Neural progenitor cell (in vitro differentiated cells): Measurements from ENCODE around the gene CPM. TPM values are rescaled to one million over a fixed set of nuclear protein-coding genes. Genes with fewer than 3 reads are reported as not detected.

Source experiments
- DNase-seq: peaks from one replicate; pipeline ENCODE4 v3.0.0-alpha.2; 2016; ENCODE audit warnings: low spot score
- H2AFZ ChIP-seq: fragments of 200-600 bp; sonication (generic); replicated peaks from 2 replicates; pipeline ENCODE4 v1.6.1; 2016; ENCODE audit warnings: antibody characterized with exemption
- H3F3A ChIP-seq: fragments of 200-600 bp; sonication (generic); 2 replicates; pipeline ENCODE4 v1.6.1; 2016; ENCODE audit warnings: antibody characterized with exemption, low read depth
- H3K27ac ChIP-seq: fragments of 200-600 bp; sonication (generic); 2 replicates; pipeline ENCODE4 v1.5.1; 2016; ENCODE audit warnings: mild to moderate bottlenecking
- H3K27me3 ChIP-seq: fragments of 200-600 bp; sonication (generic); 2 replicates; pipeline ENCODE4 v1.6.1; 2016; ENCODE audit warnings: mild to moderate bottlenecking, moderate library complexity
- H3K36me3 ChIP-seq: fragments of 200-600 bp; sonication (generic); 2 replicates; pipeline ENCODE4 v1.5.1; 2016
- H3K4me1 ChIP-seq: fragments of 200-600 bp; sonication (generic); 2 replicates; pipeline ENCODE4 v1.6.1; 2016; ENCODE audit warnings: mixed run types
- H3K4me2 ChIP-seq: fragments of 200-600 bp; sonication (generic); 2 replicates; pipeline ENCODE4 v1.6.1; 2016
- H3K4me3 ChIP-seq: fragments of 200-600 bp; sonication (generic); 2 replicates; pipeline ENCODE4 v1.5.1; 2016
- H3K79me2 ChIP-seq: fragments of 200-600 bp; sonication (generic); 2 replicates; pipeline ENCODE4 v1.6.1; 2016; ENCODE audit warnings: low read depth
- H3K9ac ChIP-seq: fragments of 200-600 bp; sonication (generic); 2 replicates; pipeline ENCODE4 v1.6.1; 2016
- H3K9me3 ChIP-seq: fragments of 200-600 bp; sonication (generic); 2 replicates; pipeline ENCODE4 v1.5.1; 2016; ENCODE audit warnings: low read depth
- H4K20me1 ChIP-seq: fragments of 200-600 bp; sonication (generic); 2 replicates; pipeline ENCODE4 v1.6.1; 2016; ENCODE audit warnings: low read depth
- H3K27ac Mint-ChIP-seq: 3 replicates; pipeline ENCODE4 v1.8.0; 2021; ENCODE audit warnings: mixed read lengths
- H3K27me3 Mint-ChIP-seq: 2 replicates; pipeline ENCODE4 v1.8.0; 2022; ENCODE audit warnings: low read depth, mild to moderate bottlenecking, inconsistent platforms, moderate library complexity, mixed read lengths; ENCODE audit not compliant: insufficient read depth
- H3K36me3 Mint-ChIP-seq: 3 replicates; pipeline ENCODE4 v1.8.0; 2021; ENCODE audit warnings: mixed read lengths
- H3K4me1 Mint-ChIP-seq: 3 replicates; pipeline ENCODE4 v1.8.0; 2021; ENCODE audit warnings: mixed read lengths
- H3K4me3 Mint-ChIP-seq: 3 replicates; pipeline ENCODE4 v1.8.0; 2021; ENCODE audit warnings: mild to moderate bottlenecking, moderate library complexity, mixed read lengths
- H3K9me3 Mint-ChIP-seq: 3 replicates; pipeline ENCODE4 v1.8.0; 2020; ENCODE audit warnings: mixed read lengths
- EZH2 ChIP-seq: fragments of 200-600 bp; sonication (generic); IDR thresholded peaks from 2 replicates; pipeline ENCODE4 v1.6.1; 2017; ENCODE audit warnings: antibody characterized with exemption, mild to moderate bottlenecking, moderate library complexity
- EZH2phosphoT487 ChIP-seq: fragments of 200-600 bp; sonication (generic); IDR thresholded peaks from 2 replicates; pipeline ENCODE4 v1.6.1; 2017; ENCODE audit warnings: antibody characterized with exemption
- total RNA-seq: library from RNA; depleted of rRNA; stranded (reverse); fragments of >200 nt; gene quantifications from 2 replicates; pipeline ENCODE4 v1.2.3, GENCODE V29; 2015; ENCODE audit warnings: low replicate concordance
- TF ChIP-seq, protein P1 (sequence below): fragments of 200-600 bp; sonication (generic); IDR thresholded peaks from 2 replicates; pipeline ENCODE4 v1.5.1; 2017; ENCODE audit warnings: antibody characterized with exemption, mild to moderate bottlenecking

The CPM gene
- total RNA-seq, 1 donor from 2014 or later, result 0.02 TPM

DNA sequence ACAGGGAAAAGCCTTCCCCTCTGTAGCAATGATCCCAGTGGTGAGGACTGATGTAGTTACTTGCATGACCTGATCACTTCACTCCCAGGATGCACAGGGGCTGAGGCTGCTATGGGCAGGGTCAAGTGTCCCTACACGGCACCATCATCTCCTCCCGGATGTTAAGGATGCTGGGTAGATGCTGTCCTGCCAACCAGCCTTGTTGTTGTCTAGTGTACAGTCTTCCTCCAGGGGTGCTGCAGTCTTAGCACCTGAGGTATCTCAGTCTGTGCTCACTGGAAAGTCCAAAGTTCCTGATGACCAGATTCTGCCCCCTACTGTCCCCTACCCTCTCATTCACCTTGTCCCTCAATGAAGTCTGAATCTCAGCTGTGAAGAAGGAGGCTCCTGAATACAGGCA is 20.1 kb downstream of the CPM start:
- no peak for TF ChIP-seq EZH2
- no peak for TF ChIP-seq EZH2phosphoT487
- TF ChIP-seq, protein P1, sequence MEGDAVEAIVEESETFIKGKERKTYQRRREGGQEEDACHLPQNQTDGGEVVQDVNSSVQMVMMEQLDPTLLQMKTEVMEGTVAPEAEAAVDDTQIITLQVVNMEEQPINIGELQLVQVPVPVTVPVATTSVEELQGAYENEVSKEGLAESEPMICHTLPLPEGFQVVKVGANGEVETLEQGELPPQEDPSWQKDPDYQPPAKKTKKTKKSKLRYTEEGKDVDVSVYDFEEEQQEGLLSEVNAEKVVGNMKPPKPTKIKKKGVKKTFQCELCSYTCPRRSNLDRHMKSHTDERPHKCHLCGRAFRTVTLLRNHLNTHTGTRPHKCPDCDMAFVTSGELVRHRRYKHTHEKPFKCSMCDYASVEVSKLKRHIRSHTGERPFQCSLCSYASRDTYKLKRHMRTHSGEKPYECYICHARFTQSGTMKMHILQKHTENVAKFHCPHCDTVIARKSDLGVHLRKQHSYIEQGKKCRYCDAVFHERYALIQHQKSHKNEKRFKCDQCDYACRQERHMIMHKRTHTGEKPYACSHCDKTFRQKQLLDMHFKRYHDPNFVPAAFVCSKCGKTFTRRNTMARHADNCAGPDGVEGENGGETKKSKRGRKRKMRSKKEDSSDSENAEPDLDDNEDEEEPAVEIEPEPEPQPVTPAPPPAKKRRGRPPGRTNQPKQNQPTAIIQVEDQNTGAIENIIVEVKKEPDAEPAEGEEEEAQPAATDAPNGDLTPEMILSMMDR, result no peak

DNA sequence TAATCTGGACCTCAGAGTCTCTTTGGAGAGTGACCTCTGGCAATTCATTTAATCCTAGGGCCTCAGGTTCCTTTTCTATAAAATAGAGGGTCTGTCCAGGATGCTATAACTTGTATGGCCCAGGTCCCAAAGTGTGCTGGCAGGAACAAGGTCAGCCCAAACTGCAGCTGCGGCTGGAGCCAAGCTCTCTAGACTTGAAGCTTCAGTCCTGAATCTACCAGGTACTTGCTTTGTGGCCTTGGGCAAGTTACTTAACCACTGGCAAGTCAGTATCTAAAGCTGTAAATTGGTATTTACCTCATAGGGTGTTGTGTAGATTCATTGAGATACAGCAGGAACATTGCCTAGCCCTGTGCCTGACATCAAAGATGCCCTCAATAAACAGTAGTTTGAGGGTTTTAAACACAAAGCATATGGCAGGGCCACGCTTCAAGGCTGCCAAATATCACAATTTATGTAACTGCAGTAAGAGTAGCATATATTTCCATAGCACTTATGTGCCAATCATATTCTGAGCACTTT is 21.7 kb downstream of the CPM start:
- Mint-ChIP-seq H3K36me3 (no peaks in the 10 kb centered on the region), H3K27ac (no peak overlapping the region), H3K9me3 (no peaks in the 10 kb centered on the region), H3K4me1 (no peaks in the 10 kb centered on the region), H3K27me3 (peaks cover 2% of the 10 kb centered on the region), H3K4me3 (no peak overlapping the region)
- Histone ChIP-seq H3F3A (no peaks in the 10 kb centered on the region), H3K4me2 (no peak overlapping the region), H3K4me1 (peaks cover 8% of the 10 kb centered on the region), H3K27me3 (no peaks in the 10 kb centered on the region), H3K36me3 (no peaks in the 10 kb centered on the region), H4K20me1 (no peaks in the 10 kb centered on the region), H3K27ac (no peak overlapping the region), H2AFZ (no peak overlapping the region), H3K79me2 (no peaks in the 10 kb centered on the region), H3K4me3 (no peak overlapping the region), H3K9me3 (no peaks in the 10 kb centered on the region), H3K9ac (no peak overlapping the region)
- no peak for DNase-seq
- TF ChIP-seq, protein P1, result no peak
- TF ChIP-seq EZH2phosphoT487, result no peak
- no peak for TF ChIP-seq EZH2

More for the DNA sequence above, 20.1 kb downstream of the CPM start:
- Histone ChIP-seq H3F3A (no peaks in the 10 kb centered on the region), H4K20me1 (no peaks in the 10 kb centered on the region), H3K36me3 (no peaks in the 10 kb centered on the region), H3K27ac (no peak overlapping the region), H3K79me2 (no peaks in the 10 kb centered on the region), H3K27me3 (no peaks in the 10 kb centered on the region), H3K4me1 (peaks cover 8% of the 10 kb centered on the region), H3K4me3 (no peak overlapping the region), H2AFZ (no peak overlapping the region), H3K9me3 (no peaks in the 10 kb centered on the region), H3K4me2 (no peak overlapping the region), H3K9ac (no peak overlapping the region)
- Mint-ChIP-seq H3K4me1 (no peaks in the 10 kb centered on the region), H3K36me3 (no peaks in the 10 kb centered on the region), H3K27me3 (peaks cover 2% of the 10 kb centered on the region), H3K4me3 (no peak overlapping the region), H3K27ac (no peak overlapping the region), H3K9me3 (no peaks in the 10 kb centered on the region)
- no peak for DNase-seq

DNA sequence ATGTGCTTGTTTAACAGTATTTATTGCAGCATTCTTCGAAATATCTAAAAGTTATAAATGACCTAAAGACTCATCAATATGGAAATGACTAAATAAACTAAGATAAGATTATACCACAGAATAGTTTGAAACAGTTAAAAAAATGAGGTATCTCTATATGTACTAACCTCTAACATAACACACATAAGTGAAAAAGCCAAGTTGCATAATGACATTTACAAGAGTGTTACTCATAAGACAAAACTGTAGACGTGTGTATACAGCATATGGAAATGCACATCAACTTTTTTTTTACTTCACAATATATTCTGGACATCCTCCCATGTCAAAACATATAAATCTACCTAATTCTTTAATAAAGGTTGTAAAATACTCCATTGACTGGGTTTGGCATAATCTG is 22.8 kb downstream of the CPM start:
- peaks cover 2% of the 10 kb centered on the region for H3K27me3 Mint-ChIP-seq
- H2AFZ ChIP-seq, result no peak overlapping the region
- H3K79me2 ChIP-seq, result no peaks in the 10 kb centered on the region
- no peak overlapping the region for H3K9ac ChIP-seq
- no peak overlapping the region for H3K4me3 Mint-ChIP-seq
- H3K27me3 ChIP-seq, result no peaks in the 10 kb centered on the region
- H3K27ac ChIP-seq, result no peak overlapping the region
- H3K9me3 Mint-ChIP-seq, result no peaks in the 10 kb centered on the region
- H3K36me3 ChIP-seq, result no peaks in the 10 kb centered on the region
- no peak overlapping the region for H3K27ac Mint-ChIP-seq
- TF ChIP-seq EZH2, result no peak
- TF ChIP-seq EZH2phosphoT487, result no peak
- TF ChIP-seq, protein P1, result no peak
- no peaks in the 10 kb centered on the region for H4K20me1 ChIP-seq
- H3K4me3 ChIP-seq, result no peak overlapping the region
- no peaks in the 10 kb centered on the region for H3K4me1 Mint-ChIP-seq
- no peaks in the 10 kb centered on the region for H3K9me3 ChIP-seq
- no peak overlapping the region for H3K4me2 ChIP-seq
- no peak for DNase-seq
- H3K4me1 ChIP-seq, result peaks cover under 1% of the 10 kb centered on the region
- no peaks in the 10 kb centered on the region for H3F3A ChIP-seq
- H3K36me3 Mint-ChIP-seq, result no peaks in the 10 kb centered on the region
